Suppressor macrophage treated with lipopolysaccharide for 1 hour (primary cell): ENCODE results near the gene MXI1.

Source experiments
- DNase-seq, 3 donors: peaks; one replicate each; pipeline ENCODE4 v3.0.0-alpha.2; 2020 to 2022

The MXI1 gene

GRCh38 chr10:110216240-110216639 lies 8.8 kb downstream of the MXI1 start:
- no peak for DNase-seq

GRCh38 chr10:110216942-110217661 lies 9.7 kb downstream of the MXI1 start:
- no peak for DNase-seq

- no peak for DNase-seq
Measured at GRCh38 chr10:110217662-110218008, 10.2 kb downstream of the MXI1 start.

GRCh38 chr10:110218632-110219031 lies 11.2 kb downstream of the MXI1 start:
- DNase-seq = peak in 2 of 3 donors; percentile 56 to 65

GRCh38 chr10:110219884-110220283 lies 12.5 kb downstream of the MXI1 start:
- DNase-seq = no peak

- DNase-seq = no peak
Measured at GRCh38 chr10:110220398-110220797, 13.0 kb downstream of the MXI1 start.

- no peak for DNase-seq
Measured at GRCh38 chr10:110221044-110221720, 13.8 kb downstream of the MXI1 start.

- peak; percentile 91 to 97 (median 93) for DNase-seq
Measured at GRCh38 chr10:110221721-110222261, 14.4 kb downstream of the MXI1 start.

- no peak for DNase-seq
Measured at GRCh38 chr10:110222641-110223297, 15.4 kb downstream of the MXI1 start.

- DNase-seq = peak in 2 of 3 donors; percentile 29 to 55
Measured at GRCh38 chr10:110223298-110223925, 16.0 kb downstream of the MXI1 start.

- DNase-seq = no peak
Measured at GRCh38 chr10:110224992-110225391, 17.6 kb downstream of the MXI1 start.

- no peak for DNase-seq
Measured at GRCh38 chr10:110225441-110225755, 18.0 kb downstream of the MXI1 start.

- DNase-seq = peak; percentile 94 to 98 (median 97)
Measured at GRCh38 chr10:110225756-110226542, 18.5 kb downstream of the MXI1 start.

GRCh38 chr10:110226543-110226925 lies 19.1 kb downstream of the MXI1 start:
- DNase-seq = peak; percentile 87 to 96 (median 92)

- peak; percentile 50 to 81 (median 64) for DNase-seq
Measured at GRCh38 chr10:110226926-110227641, 19.7 kb downstream of the MXI1 start.

GRCh38 chr10:110228066-110228465 lies 20.7 kb downstream of the MXI1 start:
- DNase-seq = no peak

- DNase-seq = no peak
Measured at GRCh38 chr10:110229155-110229554, 21.8 kb downstream of the MXI1 start.

- no peak for DNase-seq
Measured at GRCh38 chr10:110233846-110234245, 26.4 kb downstream of the MXI1 start.

GRCh38 chr10:110237894-110238480 lies 30.6 kb downstream of the MXI1 start:
- DNase-seq = no peak

- no peak for DNase-seq
Measured at GRCh38 chr10:110239892-110240291, 32.5 kb downstream of the MXI1 start.

GRCh38 chr10:110241407-110241806 lies 34.0 kb downstream of the MXI1 start:
- DNase-seq = no peak
